GM19193 (cell line): Measurements from ENCODE around the gene RND3.

Experiments
- POLR2A ChIP-seq: IDR thresholded peaks from 4 replicates; pipeline ENCODE4 v1.6.1; 2011; ENCODE audit not compliant: insufficient read depth, insufficient read length; ENCODE audit errors: extremely low read depth

RND3 gene

DNA sequence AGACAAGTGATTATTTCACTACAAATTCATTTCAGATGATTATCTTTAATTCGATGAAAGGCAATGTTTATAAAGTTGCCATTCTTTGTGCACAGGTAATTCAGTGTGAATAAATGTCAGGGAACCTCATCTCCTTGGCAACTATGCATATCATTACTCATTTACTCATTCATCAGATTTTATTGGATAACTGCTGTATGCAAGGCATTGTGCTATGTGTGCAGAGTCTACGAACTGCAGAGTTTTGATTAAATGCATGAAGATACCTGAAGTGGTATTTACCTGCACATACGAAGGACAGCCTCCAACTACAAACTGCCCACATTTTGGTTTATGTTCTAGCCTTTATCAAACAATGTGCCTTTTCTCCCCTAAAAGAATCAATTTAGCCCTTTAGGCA, 3.5 kb downstream of the RND3 start:
- no peak for TF ChIP-seq POLR2A

DNA sequence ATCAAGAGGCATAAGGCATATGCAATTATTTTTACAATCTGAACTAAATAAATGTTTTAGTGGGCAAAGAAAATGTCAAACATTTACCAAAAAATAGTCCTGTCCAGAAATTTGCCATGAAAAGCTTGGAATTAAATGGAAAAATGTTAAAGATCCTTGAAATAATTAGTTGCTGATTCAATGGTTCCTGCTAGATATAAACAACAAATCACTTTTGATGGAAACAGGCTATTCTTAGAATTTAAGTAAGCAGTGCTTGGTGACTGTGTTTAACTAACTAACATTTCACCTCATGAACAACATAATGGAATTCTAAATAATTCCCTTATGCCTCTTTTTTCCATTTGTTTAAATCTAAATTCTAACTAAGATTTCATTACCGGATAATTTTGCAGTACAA, 3.9 kb downstream of the RND3 start:
- no peak for TF ChIP-seq POLR2A

DNA sequence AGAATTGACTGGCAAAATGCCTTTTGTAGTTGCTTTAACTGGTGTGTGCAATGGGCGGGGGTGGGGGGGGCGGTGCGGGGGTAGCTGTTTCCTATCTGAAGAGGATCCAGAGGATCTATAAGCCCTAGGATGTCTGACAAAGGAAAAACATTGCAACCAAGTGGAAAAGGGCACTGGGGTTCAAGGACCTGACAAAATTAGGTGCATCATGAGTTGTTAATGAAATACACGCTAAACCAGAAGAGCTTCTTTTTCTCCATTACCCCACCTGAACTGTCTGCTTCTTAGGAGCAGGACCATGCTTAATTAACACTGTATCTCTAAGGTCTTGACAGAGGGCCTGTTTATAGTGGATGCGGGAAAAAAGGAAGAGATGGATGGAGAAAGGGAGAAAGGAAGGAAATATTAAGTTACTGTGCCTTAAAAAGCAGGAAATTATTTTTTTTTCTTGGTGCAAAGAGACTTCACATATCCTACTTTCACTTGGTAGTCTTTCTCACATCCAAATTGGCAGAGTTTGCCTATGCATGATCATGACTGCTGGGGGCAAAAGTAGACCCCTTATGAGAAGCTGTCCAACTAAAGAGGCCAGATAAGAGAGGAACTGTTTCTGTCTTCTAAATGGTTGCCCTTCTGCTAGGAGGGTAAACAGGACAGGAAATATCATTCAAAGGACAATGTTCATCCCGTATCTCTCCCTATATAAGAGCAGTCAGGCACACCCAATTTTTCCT, 4.6 kb downstream of the RND3 start:
- TF ChIP-seq POLR2A: no peak

DNA sequence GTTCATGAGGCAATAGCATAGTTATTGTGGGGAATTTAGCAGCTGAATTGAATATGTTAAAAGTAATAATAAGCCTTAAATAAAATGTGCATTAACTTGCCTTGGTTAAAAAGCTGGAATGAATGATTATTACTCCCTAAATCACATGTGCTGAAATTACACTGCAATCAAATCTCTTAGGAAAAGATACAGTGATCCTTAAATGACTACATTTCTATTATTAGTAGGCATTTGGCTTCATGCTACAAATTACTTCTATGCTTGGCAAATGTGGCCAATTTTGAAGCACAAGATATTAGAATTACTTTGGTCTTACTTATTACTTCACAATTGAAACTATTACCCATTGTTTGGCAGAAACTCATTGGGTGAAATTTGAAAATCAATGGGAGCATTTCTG, 5.4 kb downstream of the RND3 start:
- no peak for TF ChIP-seq POLR2A

DNA sequence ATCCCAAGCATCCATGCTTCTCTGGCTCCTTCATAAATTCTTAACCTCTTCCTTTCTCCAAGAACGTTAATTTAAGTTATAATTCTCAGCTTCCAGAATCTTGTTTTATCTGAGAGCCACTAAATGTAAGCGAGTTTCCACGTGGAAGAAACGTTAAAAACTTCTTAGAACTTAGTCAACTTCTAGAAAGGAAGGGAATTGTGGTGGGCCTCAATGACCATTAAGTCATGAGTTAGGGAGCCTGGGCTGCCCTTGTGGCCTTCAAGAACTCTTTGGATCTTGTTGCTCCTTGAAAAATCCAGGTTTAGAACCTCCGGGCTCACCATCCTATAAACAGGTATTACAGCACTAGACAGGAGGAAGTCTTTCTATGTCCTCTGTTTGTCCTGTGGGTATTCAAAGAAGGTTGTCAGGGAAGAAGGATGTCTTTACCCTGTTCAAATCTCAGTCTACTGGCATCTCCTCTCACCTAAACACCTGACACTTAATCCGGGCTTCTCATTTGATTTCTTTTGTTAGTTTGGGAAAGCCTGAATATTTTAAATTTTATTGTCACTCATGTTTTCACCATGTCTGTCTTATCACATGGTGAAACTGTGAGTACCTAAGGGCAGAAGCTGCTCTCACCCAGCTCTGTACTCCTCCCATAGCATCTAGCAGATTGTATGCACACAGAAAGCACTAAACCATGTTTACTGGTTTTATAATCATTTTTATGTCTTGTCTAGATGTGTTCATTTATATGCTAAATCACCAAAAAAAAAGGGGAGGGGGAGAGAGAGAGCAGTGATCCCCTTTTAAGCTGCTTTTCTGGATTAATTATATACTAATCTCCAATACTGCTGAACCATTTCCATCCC, 6.3 kb downstream of the RND3 start:
- TF ChIP-seq POLR2A: no peak

DNA sequence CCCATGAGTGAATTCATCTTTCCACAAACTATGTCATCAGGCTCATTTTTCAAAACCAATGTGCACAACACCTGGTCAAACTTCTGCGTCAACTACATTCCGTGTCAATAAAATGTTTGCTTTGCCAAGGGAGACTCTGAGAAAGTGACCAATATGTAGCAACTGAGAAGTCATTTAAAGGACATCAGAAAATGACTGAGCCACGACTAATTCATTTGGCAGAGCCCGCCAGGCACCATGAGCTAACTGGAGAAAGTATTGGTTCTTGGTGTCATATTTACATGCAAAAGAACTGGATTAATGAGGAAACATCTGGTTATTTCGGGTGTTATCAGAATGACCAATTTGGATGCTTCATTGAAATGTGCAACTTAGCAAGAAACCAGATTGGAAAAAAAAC, 7.2 kb downstream of the RND3 start:
- TF ChIP-seq POLR2A: no peak

DNA sequence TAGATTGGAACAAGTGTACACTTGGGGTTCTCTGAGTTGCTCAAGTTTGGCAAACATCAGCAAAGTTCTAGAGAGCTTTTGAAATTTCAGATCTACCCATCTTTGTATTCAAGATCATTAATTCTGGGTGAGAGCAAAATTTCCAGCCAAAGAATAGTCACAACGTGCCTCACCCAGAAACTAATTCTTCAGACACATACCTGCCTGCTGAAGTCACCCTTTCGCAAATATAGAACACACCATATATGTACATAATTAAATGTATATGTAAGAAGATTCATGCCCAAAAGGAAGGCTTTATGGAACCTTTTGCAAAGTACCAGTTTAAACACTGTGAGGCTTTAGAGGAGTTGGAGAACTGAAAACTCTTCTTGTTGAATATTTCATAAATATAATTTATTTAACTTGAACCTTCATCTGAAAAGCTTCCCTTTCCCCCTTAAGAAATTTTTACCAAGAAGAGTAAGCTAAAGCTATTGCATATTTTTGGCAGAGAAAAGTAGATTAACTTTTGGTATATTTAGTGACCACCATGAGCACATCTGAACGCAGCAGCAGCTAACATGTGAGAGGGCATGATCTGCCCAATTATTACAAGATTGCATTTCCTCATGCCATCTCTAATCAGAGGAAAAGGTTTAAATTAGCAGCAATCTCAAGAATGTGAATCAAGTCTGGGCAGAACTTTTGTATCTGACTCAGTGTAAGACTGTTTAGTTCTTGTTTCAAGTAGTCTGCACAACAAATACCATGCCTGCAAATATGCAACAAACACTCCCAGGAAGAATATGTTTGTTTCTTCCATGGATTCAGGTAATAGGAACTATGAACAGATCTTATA, 8.2 kb downstream of the RND3 start:
- TF ChIP-seq POLR2A: no peak

DNA sequence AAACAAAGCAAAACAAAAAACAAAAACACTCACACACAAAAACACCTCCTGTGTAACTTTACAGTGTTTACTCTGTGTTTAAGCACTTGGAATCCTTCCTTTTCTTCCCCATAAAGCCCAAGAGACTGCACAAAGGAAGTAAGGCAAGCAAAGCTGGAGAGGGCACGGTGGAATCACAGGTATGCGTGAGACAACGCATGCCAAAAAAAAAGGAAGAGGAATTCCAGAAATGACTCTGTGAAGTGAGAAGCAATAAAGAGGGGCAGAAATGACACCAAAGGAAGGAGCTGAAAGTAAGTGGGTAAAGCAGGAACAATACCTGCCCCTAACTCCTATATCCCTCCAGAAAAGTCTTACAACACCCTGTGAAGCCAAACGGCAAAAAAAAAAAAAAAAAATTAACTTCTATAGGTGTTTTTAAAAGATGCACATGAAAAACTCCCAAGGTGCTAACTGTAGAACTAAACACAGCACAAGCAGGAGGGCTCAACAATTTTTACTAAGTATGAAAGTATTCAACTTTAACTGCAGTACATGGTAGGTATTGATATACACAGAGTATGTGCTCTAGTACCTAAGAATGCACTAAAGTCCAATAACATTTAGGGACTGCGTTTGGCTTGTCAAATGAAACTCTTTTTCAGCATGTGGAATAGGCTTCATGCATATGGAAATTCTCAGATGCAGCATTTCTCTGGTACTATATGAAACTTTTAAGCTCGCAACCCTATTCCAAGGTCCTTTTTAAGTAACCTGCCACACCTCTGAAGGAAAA, 9.1 kb downstream of the RND3 start:
- no peak for TF ChIP-seq POLR2A

DNA sequence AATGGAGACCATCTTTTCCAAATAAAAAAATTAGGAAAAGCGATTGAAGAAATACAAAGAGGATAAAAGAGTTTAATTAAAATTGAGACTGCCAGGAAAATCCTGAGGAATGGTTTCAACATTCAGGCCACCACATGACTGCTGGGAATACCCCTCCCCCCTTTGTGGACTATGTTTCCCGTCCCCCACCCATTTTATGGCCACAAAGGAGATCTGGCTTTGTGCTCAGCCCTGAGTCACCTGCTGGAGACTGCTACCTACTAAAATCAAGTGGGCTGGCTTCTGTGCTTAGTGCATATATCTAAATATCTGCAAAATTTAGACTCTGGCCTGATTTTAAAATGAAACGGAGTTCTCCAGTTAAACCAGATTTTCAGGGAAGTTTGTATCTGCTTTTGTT, 10.1 kb downstream of the RND3 start:
- TF ChIP-seq POLR2A: no peak

DNA sequence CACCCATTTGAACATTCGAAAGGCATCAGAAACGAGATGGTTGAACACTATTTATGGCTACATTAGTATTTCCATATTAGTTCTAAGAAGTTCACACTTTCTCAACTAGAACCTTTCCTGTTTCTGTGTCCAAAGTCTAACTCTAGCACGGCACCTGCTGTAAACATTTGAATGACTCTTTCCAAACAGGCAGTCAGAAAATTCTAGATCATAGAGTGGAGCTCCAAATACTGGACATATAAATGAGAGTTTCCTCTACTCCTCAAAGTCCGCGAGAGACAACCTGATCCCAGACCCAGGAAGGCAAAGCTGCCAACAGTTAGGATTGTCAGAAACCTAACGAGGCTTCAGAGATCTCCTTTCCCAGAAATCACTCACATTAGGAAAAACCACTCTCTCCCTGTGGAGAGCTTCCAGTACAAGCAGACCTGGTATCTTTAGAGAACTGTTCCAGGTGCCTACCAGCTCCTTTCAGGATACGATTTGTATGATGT, 10.6 kb downstream of the RND3 start:
- no peak for TF ChIP-seq POLR2A

DNA sequence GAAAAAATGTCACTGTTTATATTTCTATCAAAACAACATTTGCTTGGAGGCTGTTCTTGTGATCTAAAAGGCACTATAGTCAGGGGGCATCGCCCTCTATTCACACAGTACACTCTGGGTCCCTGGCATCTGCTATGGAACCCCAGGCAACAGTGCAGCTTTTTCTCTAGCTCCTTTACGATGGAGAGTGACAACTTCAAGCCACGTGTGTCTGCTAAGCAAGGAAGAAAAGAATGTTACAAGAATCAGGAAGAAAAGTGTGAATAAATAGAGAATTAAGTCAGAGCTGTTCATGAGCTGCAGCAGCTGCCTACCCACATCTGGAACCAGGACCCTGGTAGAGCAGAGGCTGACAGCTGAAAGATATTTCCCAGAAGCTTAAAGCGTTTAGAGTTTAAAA, 11.2 kb downstream of the RND3 start:
- TF ChIP-seq POLR2A: no peak

DNA sequence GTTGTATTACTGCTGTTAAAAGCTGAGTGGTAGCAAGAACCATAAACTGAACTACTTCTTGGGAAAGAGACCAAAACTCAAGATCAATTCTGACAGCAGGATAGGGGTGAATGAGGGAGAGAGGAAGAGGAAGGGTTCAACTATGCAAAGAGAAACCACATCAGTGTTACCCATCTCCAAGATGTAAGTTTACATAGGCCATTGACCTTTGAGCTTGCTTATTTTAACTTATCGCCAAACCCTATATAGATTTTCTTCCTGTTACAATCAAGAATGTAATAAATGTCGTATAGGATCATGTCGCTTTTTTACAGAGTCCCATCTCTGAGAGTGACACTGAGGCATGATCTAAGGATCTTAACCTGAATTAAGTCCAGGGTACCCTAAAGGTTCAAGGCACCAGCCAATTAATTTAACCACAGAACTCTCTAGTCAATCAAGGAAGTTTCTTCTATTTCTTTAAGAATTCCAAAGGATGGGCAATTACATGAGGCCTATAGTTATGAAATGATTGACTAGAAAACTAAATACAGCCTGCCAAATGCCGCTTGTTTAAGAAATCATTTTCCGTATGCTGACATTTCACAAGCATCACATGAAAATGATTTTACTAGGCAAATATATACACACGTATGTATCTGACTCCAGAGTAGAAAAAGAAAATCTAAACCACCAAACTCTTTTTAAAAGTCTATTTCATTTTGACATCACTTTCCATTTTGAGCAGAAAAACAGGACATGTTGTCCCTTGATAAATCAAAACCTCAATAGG, 11.8 kb downstream of the RND3 start:
- no peak for TF ChIP-seq POLR2A

DNA sequence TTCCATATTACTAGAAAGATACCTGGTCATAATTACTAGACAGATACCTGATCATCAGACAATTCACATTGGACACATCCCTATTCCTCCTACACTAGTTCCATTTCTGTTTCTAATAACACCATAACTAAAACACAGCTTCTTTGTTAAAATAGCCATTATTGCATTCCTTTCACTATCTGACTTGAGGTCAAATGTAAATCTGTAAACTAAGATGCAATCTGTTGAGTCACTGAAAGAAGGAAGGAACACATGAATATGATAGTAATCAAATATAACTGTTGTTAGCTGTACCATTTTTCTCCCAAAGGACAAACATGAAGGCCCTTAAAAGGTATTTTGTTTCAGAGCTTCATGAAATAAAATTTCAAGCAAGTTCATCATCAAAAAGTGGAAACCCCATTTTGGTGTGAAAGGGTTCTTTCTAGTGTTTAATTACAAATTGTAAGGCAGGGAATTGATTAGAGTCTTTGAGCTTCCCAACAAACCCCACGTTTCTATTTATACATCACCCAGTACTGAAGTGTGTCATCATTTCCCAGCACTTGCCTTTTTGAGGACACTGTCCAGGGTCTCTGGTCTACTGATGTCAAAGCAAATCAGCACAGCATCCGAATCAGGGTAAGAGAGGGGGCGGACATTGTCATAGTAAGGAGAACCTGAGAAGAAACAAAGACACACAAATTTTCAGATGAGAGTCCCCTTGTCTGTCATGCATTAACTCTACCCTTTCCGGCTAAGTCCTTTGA, 13.0 kb downstream of the RND3 start:
- TF ChIP-seq POLR2A: no peak
